Measurements from ENCODE around the gene GALNS.

Gene GALNS

DNA sequence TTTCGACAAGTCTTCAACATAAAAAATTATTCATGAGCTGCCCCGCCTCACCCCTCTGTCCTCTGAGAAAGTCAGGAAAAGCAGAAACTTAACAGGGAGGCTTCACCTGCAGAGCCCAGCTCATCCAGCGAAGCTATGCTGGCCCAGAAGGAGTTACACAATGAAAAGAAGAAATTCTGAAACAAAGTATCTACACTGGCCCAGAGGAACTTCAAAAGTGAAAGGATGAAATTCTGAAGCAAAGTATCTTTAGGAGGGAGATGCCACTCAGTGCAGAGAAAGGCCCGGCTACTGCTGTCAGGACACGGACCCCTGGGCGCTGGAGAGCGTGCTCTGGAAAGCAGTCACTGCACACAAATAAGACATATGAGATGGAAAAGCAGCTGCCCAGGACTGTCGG lies 1.6 kb downstream of the GALNS start:
- no peak for DNase-seq

DNA sequence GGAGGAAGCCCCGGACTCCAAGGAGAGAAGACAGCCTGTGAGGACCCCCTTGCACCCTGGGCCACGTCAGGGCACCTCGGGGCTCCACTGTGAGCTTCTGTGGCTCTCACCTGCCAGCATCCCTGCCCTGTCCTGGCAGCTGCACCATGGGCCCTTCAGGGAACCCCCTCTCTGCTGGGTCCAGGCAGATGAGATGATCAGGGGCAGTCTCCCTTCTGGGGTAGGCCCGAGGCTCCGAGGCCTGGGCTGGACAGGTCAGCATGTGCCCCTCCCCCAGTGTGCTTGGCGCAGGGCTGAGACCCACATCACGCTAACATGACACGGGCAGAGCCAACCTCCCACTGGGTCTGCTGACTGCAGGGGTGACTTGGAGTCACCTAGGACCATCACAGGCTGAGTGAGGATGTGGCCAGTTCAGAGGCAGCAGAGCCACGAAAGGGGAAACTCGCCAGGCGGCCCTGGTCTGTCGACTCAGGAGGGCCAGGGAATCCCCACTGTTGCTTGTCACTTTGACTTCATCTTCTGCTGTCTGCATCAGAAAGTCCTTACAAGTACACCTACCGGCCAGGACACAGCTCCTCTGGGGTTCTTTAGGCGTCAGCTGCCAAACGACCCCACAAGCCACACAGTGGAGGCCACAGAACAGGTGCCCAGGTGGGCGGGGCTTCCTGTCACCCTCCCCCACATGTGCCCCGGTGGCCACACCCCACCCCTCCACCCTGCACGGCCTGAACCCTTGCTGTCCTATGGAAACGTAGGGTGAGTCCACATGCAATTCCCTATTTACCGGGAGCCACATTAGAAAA lies 2.2 kb downstream of the GALNS start:
- DNase-seq, result no peak

DNA sequence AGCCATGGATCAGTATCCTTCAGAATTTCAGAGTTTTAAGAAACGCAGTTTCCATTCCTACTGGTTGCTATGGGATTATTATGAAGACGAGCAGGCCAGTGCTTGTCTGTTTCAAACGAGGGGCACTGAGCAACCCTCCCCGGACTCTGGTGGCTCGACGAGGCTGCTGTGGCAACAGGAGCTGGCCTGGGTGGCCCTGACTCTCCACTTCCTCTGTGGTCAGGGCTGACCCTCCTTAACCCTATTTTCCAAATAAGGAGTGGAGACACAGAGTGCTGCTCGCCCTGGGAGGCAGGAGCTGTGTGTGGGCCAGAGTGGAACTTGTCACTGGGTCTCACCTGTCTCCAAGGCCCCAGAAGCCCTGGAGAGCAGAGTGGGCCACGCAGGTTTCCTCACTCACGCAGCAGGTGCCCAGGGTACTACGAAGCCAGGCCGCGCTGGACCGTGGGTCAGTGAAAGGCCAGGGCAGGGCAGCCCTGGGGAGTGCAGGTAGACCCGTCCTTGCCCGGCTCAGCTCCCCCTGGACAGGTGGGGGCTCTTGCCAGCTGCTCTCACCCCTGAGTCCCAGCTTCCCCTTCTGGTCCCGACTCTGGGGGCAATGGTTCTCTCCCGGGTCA lies 3.3 kb downstream of the GALNS start:
- DNase-seq, result no peak

DNA sequence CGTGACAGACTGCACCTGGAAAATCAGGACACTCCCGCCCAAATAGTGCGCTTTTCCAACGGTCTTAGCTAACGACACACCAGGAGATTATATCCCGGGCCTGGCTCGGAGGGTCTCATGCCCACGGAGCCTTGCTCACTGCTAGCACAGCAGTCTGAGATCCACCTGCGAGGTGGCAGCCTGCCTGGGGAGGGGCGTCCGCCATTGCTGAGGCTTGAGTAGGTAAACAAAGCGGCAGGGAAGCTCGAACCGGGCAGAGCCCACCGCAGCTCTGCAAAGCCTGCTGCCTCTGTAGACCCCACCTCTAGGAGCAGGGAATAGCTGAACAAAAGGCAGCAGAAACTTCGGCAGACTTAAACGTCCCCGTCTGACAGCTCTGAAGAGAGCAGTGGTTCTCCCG lies 5.1 kb downstream of the GALNS start:
- DNase-seq, result no peak

DNA sequence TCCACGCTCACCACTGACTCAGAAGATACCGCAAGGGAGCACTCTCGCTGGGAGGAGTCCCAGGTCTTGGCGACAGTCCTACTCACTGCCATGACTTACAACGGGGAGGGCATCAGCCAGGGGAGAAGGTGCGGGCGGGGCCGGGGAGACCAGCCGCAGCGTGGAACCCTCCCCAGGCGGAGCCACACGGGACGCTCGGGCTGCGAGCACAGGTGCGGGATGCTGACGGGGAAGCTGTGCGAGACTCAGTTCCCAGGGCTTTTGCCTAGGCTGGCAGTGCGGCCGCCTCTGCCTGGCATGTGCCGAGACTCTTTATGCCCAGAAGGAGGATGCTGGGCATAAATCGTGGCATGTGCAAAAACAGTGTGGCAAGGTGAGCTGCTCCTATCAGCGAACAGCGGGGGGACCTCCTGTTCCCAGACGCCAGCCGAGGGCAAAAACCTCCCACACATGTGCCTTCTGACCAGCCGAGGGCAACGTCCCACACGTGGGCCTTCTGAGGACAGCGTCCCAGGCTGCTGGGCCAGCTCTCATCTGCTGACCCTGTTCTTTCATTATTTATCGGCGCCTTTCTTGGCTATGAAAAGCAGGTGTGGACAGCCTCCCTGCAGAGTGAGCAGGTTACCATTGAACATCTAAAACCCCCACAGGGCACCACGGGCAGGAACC lies 6.1 kb downstream of the GALNS start:
- DNase-seq, result no peak

DNA sequence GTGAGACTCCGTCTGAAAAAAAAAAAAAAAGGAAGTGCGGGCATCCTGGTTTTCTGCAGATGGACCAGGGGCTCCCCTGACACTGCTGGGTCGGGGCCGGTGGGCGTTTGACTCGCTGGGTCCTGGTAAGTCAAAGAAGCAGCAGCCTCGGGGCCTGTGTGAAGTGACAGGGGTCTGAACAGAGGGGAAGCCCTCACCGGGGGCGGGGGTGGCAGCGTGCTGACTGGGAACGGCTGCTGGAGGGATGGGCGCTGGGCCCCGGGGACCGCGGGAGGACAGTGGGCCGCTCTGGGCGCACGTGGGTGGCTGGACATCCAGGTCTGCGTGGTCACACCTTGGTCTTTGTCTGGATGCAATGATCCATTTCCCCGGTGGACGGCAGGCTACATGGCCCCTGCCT lies 8.2 kb downstream of the GALNS start:
- no peak for DNase-seq

DNA sequence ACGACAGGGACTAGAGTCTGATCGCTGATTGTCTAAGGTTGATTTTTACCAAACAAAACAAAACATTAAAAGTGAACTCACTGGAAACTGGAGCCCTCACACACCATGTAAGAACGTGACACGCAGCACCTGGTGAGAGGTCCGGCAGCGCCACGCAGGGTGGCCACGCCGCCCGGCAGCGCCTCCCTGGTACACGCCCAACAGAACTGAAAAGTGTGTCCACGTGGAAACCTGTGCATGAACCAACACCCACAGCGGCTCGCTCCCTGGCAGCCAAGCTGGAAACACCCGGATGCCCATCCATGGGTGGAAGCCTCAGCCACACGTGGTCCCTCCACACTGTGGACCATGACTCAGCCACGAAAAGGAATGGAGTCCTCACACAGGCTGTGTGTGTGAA lies 9.1 kb downstream of the GALNS start:
- DNase-seq, result no peak

DNA sequence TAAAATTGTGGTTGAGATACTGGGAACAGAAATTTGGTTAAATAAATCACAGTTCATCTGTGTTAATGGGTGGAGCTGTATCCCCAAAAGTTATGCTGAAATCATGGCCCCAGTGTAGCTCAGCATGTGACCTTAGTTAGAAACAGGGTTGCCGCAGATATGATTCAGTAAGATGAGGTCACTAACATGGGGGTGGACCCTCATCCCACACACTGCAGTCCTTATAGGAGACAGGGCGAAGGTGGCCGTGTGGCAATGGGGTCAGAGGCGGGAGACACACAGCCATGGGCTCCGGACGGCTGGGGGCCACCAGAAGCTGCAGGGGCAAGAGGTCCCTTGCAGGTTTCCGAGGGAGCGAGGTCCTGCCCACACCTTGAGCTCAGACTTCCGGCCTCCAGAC lies 10.7 kb downstream of the GALNS start:
- no peak for DNase-seq

DNA sequence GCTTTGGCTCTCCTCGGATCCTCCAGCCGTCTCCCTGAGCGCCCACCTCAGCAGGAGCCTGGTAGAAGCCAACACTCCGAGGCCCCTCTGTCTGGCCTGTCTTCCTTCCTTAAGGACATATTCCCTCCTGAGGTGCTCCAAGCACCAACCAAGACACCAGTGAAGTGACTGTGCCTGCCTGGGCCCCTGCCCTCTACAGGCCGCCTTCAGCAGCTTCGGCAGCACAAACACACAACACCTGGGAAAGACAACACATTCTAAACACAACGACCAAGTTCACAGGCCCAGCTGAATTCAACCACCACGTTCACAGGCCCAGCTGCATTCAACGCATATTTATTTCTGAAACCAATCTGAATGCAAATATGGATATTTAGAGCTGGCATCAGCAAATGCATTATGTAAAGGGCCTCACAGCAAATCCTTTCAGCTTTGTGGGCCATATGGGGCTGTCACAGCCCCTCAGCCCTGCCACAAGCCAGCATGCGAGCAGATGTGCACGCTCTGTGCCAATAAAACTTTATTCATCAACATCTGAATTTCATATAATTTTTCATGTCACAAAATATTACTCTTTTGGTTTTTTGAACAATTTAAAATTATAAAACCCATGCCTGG lies 12.2 kb downstream of the GALNS start:
- DNase-seq, result no peak

DNA sequence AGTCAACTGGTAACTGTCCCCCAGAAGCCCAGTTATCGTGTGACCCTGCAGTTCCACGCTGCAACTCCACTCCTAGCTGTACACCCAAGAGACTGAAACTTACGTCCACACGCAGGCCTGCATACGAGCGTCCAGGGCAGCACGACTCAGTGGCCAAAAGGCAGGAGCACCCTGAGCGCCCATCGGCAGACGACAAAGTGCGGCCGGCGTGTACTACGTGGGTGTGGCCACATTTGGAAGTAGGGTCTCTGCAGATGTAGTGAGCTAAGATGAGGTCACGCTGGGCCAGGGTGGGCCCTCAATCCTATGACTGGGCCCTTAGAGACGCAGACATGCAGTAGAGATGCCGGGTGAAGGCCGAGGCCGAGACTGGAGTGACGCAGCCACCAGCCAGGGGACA lies 13.5 kb downstream of the GALNS start:
- no peak for DNase-seq

DNA sequence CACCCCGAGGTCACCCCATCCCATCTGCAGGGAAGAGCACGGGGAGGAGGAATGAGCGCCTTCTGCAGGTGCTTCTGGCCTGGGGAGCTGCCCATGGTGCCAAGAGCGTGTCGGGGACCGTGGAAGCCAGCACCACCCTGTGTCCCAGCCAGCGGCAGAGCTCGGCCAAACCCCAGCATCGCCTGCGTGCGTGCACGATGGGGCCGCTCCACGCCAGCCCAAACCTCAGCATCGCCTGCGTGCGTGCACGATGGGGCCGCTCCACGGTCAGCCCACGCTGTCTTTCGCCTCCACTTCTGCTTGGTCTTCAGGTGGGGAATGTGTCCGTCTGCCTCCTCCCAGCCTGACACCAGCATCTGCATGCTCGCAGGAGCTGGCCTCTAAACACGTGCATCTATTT lies 13.9 kb downstream of the GALNS start:
- no peak for DNase-seq

DNA sequence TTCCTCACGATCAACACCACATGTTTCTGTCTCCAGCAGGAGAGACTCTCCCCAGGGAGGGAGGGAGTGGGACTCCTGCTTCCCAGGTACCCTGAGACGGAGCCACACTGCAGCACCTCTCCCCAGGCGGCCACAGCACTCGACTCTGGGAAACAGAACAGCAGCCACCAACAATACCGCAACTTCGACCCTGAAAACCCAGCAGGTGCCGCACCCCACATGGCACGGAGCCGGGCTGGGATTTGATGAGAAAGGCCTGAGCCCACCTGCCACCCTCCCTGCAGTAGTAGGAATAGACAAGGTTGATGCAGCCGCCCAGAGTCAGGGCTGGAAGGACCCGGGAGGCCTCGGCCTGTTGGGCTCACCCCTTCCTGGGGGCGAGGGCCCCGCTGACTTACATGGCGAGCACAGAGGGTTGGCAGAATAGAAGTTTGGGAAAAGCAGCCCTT lies 14.4 kb downstream of the GALNS start:
- DNase-seq, result no peak

DNA sequence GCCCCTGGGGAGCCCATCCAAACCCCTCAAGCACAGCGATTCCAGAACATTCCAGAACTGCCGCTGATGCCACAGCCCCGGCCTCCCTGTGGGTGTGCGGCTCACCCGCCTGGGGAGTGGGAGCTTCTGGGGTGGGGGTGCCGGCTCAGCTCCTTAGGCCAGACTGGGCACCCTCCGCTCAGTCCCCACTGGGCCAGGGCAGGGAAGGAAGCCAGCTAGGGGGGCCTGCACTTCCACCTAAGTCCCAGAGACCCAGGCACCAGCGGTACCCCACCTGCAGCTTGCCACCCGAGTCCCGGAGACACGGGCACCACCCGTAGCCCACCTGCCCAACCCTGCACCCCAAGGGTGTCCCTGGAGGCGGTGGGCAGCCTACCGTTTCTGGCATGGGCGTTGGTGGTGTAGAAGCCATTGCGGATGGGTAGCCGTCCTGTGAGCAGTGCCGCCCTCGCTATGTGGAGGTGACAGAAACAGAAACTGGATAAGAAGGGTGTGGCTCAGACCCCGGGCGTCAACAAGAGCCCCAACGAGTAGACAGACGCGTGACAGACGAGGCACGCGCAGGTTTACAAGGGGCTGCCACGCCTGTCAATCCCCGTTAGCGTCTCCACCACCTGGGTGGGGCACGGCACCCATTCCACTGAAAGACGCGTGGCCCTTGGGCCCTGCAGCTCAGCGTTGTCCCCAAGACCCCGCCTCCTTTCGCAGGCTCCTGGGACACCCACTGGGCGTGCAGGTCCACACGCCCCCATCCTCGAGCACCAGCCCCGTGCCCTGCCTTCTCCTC lies 15.0 kb downstream of the GALNS start:
- no peak for DNase-seq

DNA sequence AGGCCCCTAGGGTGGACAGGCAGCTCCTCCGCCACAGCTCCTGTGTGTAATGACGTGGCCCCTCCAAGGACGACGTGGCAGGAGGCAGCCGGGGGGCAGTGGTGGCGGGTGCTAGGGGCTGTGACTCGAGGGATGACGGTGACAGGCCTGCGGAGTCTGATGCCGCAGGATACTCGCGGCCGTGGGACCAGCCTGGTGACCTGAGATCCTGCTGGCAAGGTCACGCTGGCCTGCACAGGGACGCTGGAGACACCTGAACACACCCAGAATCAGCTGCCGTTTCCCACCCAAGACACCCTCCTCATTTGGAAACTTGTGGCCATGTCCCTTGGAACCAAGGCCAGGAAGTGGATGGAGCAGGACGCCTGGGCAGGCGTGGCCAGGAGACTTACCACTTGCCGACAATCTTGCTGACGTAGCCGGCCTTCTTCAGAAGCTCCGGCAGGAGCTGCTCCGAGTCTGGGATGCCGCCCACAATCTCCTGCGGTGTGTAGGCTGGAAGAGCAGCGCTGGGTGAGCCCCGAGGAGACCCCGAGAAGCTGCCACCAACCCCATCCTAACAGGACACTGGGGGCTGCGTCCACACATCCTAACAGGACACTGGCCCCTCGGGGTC lies 16.0 kb downstream of the GALNS start:
- DNase-seq, result no peak

DNA sequence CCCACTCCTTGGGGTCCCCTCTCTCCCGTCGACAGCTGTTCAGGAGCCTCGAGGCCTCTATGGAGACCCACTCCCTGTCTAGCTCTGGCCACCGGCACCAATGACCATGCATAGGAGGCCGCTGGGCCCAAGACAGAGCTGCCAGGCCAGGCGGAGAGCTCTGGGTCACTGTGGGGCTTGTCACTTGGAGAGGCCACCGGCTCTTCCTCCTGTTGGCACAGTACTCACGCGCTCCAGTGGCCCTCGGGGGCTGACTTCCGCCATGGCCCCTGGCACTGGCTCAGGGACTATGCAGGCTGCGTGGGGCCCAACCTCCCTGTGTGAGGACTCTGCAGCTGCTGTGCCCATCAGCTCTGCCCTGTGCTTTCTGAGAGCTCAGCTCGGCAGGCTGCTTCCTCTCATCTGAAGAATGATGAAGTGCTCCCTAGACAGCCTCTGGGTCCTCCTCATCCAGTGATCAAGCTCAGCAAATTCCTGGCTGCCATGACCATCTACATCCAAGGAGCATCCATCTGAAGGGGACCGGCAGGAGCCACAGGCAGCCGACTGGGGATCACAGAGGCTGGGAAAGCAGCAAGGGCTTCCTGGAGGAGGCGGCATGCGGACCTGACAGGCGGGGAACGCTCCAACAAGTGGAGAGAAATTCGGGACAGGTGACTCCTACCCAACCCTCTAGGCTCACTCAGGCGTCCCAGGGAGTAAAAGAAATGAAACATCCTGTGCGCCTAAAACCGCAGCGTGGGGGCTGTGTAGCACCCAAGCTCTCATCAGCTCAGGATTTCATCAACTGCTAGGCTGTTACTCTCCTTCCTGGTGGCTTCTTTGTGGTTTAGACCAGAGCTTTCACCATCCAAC lies 16.8 kb downstream of the GALNS start:
- DNase-seq, result no peak

DNA sequence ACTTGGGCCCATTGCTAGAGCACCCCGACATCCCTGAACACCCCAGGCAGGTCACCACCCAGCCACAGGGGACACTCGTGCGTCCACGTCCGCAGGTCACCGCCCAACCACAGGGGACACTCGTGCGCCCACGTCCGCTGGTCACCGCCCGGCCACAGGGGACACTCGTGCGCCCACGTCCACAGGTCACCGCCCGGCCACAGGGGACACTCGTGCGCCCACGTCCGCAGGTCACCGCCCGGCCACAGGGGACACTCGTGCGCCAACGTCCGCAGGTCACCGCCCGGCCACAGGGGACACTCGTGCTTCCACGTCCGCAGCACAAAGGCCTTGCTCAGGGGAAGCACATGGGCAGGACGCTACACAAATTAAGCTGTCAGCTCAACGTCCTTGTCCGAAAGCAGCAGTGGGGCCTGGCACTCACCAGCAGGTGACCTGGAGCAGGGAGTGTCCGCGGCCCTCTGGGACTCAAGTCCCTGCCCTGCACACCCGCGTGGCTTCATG lies 17.7 kb downstream of the GALNS start:
- DNase-seq, result no peak

DNA sequence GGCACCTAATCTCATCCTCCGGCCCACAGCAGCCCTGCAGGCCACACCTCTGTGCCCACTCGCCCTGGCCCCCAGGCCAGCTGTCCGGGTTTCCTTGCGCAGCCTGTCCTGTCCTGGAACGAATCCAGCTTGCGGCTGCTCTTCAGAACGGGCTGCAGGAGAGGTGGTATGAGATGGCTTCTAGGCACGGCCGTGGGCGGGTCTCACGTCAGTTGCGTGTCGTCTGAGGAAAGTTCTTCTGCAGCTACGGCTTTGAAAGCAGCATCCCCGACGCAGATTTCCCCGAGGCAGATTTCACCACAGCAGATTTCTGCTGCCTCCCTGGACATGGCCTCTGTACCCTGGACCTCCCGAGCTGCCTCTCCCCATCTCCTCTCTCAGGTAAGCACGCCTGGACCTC lies 18.2 kb downstream of the GALNS start:
- DNase-seq, result no peak

DNA sequence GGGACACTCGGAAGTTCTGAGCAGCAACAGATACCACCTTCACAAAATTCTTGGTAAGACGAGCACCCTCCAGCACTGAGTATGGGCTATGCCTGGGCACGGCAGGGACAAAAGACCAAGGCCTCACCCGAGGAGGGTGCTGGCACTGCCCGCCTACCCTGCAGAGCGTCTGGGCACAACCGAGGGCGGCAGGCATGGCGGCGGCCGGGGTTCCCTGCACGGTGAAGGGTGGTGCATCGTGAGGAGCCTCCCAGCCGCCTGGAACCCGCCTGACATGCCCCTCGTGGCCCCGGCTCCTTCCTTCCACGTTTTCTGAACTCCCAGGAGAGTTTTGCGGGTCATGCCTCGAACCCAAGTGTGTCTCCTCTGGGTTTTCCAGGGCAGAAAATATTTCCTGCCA lies 18.9 kb downstream of the GALNS start:
- no peak for DNase-seq

DNA sequence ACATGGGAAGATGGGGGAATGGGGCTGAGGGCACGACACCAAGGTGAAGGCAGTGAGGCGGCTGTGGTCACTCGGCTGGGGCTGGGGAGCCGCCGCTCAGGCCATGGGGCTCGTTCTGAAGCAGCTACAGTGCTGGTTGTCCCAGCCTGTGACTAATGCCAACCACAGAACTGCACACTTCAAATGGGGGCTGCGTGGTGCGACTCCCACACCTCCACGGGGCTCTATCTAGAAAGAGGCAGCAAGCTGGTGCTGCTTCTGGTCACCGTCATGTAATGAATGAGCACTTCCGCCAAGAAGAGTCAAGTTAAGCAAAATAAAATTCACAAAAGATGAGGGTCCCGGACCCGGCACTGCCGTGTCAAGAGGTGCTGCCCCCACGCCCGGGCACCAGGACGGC lies 20.0 kb downstream of the GALNS start:
- no peak for DNase-seq

DNA sequence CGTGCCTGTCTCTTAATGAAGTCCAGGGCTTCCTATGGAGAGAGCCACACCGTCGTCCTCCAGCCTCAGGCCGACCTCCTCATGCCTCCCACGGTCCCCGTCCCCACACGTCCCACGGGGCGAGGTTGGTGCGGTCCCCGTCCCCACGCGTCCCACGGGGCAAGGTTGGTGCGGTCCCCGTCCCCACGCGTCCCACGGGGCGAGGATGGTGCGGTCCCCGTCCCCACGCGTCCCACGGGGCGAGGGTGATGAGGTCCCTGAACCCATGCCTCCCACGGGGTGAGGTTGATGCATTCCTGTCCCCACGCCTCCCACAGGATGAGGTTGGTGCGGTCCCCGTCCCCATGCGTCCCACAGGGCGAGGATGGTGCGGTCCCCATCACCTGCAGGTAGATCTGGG lies 20.9 kb downstream of the GALNS start:
- no peak for DNase-seq

DNA sequence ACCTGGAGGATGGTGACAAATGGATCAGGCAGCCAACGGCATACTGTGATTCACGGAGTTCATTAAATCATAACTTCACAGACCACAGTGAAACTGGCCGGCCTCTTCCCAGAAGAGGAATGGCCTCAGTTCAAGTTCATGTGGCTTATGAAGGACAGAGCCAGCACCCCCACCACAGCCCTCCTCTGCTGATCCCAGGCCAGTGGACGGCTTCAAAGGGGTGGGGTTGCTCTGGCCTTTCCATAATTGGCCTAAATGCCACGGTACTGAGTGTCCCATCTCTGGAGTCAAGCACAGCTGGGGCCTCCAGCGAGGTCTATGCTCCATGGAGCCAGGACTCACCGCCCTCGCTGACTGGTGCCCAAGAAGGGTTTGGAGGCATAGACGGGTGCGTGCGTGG lies 21.4 kb downstream of the GALNS start:
- DNase-seq, result no peak

Measured in activated naive CD4-positive, alpha-beta T cell (primary cell).